Common myeloid progenitor, CD34-positive (primary cell): Measurements from ENCODE around the gene CCDC47. TPM values are rescaled to one million over a fixed set of nuclear protein-coding genes. Genes with fewer than 3 reads are reported as not detected.

ENCODE experiments used
- CTCF ChIA-PET: fragments of 350-600 bp; sonication (Branson Sonifier 250); formaldehyde crosslinking; loops from one replicate; lab custom pipeline; 2021; ENCODE audit warnings: antibody characterized with exemption; lab: Charles Lee
- POLR2A ChIA-PET: fragments of 350-600 bp; sonication (Branson Sonifier 250); formaldehyde crosslinking; loops from one replicate; lab custom pipeline; 2021; ENCODE audit warnings: antibody characterized with exemption; lab: Charles Lee
- DNase-seq, 3 donors: peaks; one replicate each; pipeline versions ENCODE4 v3.0.0 to v3.0.0-alpha.2; 2013
- H3K27ac ChIP-seq, 2 experiments: 1 replicate in 1 of 2; 2 replicates in 1 of 2; pipeline ENCODE4 v1.7.0; 2013; ENCODE audit warnings: inconsistent platforms in 2 of 2, low read length in 2 of 2, mild to moderate bottlenecking in 2 of 2, low read depth in 1 of 2, moderate library complexity in 1 of 2; ENCODE audit not compliant: severe bottlenecking in 2 of 2, insufficient read depth in 1 of 2, poor library complexity in 1 of 2
- H3K27me3 ChIP-seq, 5 experiments: replicated peaks in 2 of 5; 1 replicate in 3 of 5; 2 replicates in 2 of 5; pipeline versions ENCODE4 v1.6.1 to v1.7.0; 2013; ENCODE audit warnings: low read length in 4 of 5, mild to moderate bottlenecking in 2 of 5, moderate library complexity in 2 of 5, inconsistent platforms in 1 of 5; ENCODE audit not compliant: insufficient read depth in 5 of 5, control insufficient read depth in 4 of 5
- H3K36me3 ChIP-seq, 4 experiments: 1 replicate in 2 of 4; 2 replicates in 2 of 4; pipeline versions ENCODE4 v1.6.1 to v1.7.0; 2013; ENCODE audit warnings: low read length in 3 of 4, control low read depth in 1 of 4, mild to moderate bottlenecking in 1 of 4; ENCODE audit not compliant: control insufficient read depth in 4 of 4, insufficient read depth in 4 of 4
- H3K4me1 ChIP-seq, 4 experiments: 1 replicate in 3 of 4; 2 replicates in 1 of 4; pipeline versions ENCODE4 v1.6.1 to v1.7.1; 2013; ENCODE audit warnings: low read length in 3 of 4, mild to moderate bottlenecking in 3 of 4, control low read depth in 1 of 4, inconsistent platforms in 1 of 4, moderate library complexity in 1 of 4; ENCODE audit not compliant: control insufficient read depth in 4 of 4, insufficient read depth in 4 of 4; ENCODE audit errors: control extremely low read depth in 1 of 4
- H3K4me3 ChIP-seq, 7 experiments: 1 replicate in 4 of 7; 2 replicates in 3 of 7; pipeline versions ENCODE4 v1.5.1 to v1.7.0; 2013; ENCODE audit warnings: mild to moderate bottlenecking in 7 of 7, low read length in 6 of 7, moderate library complexity in 6 of 7, inconsistent platforms in 2 of 7, low read depth in 2 of 7, control low read depth in 1 of 7; ENCODE audit not compliant: insufficient read depth in 4 of 7, control insufficient read depth in 1 of 7; ENCODE audit errors: extremely low read depth in 1 of 7
- H3K9me3 ChIP-seq, 5 experiments: 1 replicate in 4 of 5; 2 replicates in 1 of 5; pipeline versions ENCODE4 v1.6.1 to v1.7.1; 2013; ENCODE audit warnings: low read length in 4 of 5, mild to moderate bottlenecking in 2 of 5, inconsistent platforms in 1 of 5, low read depth in 1 of 5, moderate library complexity in 1 of 5; ENCODE audit not compliant: control insufficient read depth in 4 of 5, insufficient read depth in 2 of 5; ENCODE audit errors: control extremely low read depth in 1 of 5
- WGBS: methylation state at CpG from one replicate; pipeline ENCODE4 v1.1.5; 2013; ENCODE audit not compliant: insufficient coverage; 5-methylcytosine and 5-hydroxymethylcytosine counted together
- polyA plus RNA-seq: library from polyadenylated mRNA; unstranded; fragments of 120-200 nt; gene quantifications from one replicate; pipeline ENCODE4 v1.2.1, GENCODE V29; 2013

CCDC47 gene
- 44.6 TPM for polyA plus RNA-seq

DNA sequence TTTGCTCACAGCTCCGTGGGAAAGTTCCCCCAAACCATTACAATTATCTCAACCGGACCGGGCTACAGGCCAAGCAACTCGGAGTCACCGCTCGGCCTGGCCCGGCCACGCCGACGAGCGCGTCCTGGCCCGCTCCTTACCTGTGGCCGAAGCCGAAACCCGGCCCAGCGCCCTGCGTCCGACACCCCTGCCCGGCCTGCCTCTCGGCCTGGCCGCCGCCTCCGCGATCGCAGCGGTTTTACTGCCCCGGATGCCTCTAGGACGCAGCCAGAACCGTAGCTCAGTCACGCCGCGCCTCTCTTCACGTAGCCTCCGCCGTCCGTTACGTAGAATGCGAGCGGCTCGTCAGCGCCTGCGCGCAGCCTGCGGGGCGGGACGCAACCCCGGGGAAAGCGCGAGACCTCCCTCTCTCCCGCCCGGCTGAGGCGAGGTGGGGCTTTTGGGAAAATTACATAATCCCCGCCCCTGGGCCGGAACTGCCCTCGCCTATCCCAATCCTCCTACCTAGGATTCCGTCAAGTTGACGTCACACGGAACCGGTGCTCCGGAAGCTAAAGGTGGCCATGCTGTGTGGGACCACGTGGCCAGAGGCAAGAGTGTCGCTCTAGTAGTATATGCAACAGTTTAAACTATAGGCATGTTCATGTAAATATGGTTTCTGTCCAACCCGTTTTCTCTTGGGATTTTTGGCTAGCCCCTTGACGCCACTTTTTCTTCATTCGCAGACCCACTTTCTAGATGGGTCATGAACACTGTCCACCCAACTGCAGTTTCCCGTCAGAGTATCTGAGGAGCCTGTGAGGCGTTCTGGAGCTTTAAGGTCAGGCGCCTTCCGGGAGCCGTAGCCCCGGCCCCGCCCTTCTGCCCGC, at the start of gene CCDC47:
CCDC47 (minus strand) TSS at position 326 of the 869 bp plus-strand sequence. CDS start 7,422 bp downstream, outside the sequence.
- Histone ChIP-seq H3K9me3 (no peaks in the 10 kb centered on the region), H3K27ac (peak within 1 kb of the TSS; percentile 96 to 98), H3K4me1 (peaks cover 21 to 36% (median 25%) of the 10 kb centered on the region in 4 experiments), H3K27me3 (no peaks in the 10 kb centered on the region), H3K4me3 (peak within 1 kb of the TSS; percentile 84 to 99 (median 98)), H3K36me3 (peaks cover 6 to 15% (median 10%) of the 10 kb centered on the region in 4 experiments)
- peak; percentile 99 to 100 (median 100) for DNase-seq
- WGBS = under 1% methylated on average over 61 of the region's 74 CpGs
- ChIA-PET POLR2A (interaction anchor here (0.6 to 2.7 kb wide), 13 partner anchors 9 to 331 kb away, joined by 3 to 16 read pairs (median 6); partner anchors contain the start of gene LIMD2), CTCF (interaction anchor here (0.9 to 2.8 kb wide), 4 partner anchors 10 to 73 kb away, joined by 3 to 13 read pairs (median 4); no protein-coding TSS in a partner anchor)

- Histone ChIP-seq H3K4me1 (peaks cover 4 to 17% (median 11%) of the 10 kb centered on the region in 4 experiments), H3K36me3 (peaks cover 28 to 80% (median 66%) of the 10 kb centered on the region in 4 experiments), H3K27me3 (no peaks in the 10 kb centered on the region), H3K4me3 (no peak overlapping the region), H3K9me3 (no peaks in the 10 kb centered on the region), H3K27ac (no peak overlapping the region)
- POLR2A ChIA-PET = no interaction called here
- DNase-seq = no peak
- CTCF ChIA-PET = interaction anchor here (2.9 kb wide), 1 partner anchor 11 kb away, joined by 10 read pairs; no protein-coding TSS in a partner anchor
These were observed 49.1 kb upstream of the CCDC47 start for GRCh38 chr17:63822537-63822936.

GRCh38 chr17:63821804-63822203, 48.4 kb upstream of the CCDC47 start:
- ChIA-PET CTCF (interaction anchor here (0.6 to 2.9 kb wide), 5 partner anchors 9 to 66 kb away, joined by 4 to 10 read pairs (median 7); no protein-coding TSS in a partner anchor), POLR2A (no interaction called here)
- WGBS = 96% methylated on average over 5 of the region's 6 CpGs
- Histone ChIP-seq H3K27me3 (no peaks in the 10 kb centered on the region), H3K9me3 (no peaks in the 10 kb centered on the region), H3K36me3 (peaks cover 28 to 87% (median 73%) of the 10 kb centered on the region in 4 experiments), H3K4me3 (no peak overlapping the region), H3K27ac (no peak overlapping the region), H3K4me1 (peaks cover 4 to 17% (median 11%) of the 10 kb centered on the region in 4 experiments)
- DNase-seq = no peak

GRCh38 chr17:63820963-63821561, 47.7 kb upstream of the CCDC47 start:
- no peak for DNase-seq
- Histone ChIP-seq H3K4me1 (peaks cover 2 to 13% (median 5%) of the 10 kb centered on the region in 4 experiments), H3K27ac (no peak overlapping the region), H3K27me3 (no peaks in the 10 kb centered on the region), H3K9me3 (no peaks in the 10 kb centered on the region), H3K36me3 (peaks cover 31 to 95% (median 80%) of the 10 kb centered on the region in 4 experiments), H3K4me3 (no peak overlapping the region)
- WGBS = 94% methylated on average over 9 of the region's 10 CpGs
- POLR2A ChIA-PET = interaction anchor here (0.5 kb wide), 1 partner anchor 9 kb away, joined by 4 read pairs; no protein-coding TSS in a partner anchor
- CTCF ChIA-PET = interaction anchor here (0.9 to 2.9 kb wide), 5 partner anchors 9 to 17 kb away, joined by 4 to 10 read pairs (median 7); no protein-coding TSS in a partner anchor

- H3K27ac ChIP-seq = no peak overlapping the region
- no peaks in the 10 kb centered on the region for H3K9me3 ChIP-seq
- DNase-seq = no peak
- 78% methylated on average over 20 of the region's 21 CpGs for WGBS
- H3K36me3 ChIP-seq = peaks cover 40 to 97% (median 84%) of the 10 kb centered on the region in 4 experiments
- H3K27me3 ChIP-seq = no peaks in the 10 kb centered on the region
- peak overlapping the region in 1 of 7 experiments; percentile 9 for H3K4me3 ChIP-seq
- peaks cover 0 to 8% (median 2%) of the 10 kb centered on the region in 4 experiments for H3K4me1 ChIP-seq
- ChIA-PET POLR2A (interaction anchor here (0.5 kb wide), 1 partner anchor 8 kb away, joined by 4 read pairs; no protein-coding TSS in a partner anchor), CTCF (interaction anchor here (0.9 to 2.9 kb wide), 5 partner anchors 11 to 34 kb away, joined by 4 to 10 read pairs (median 7); no protein-coding TSS in a partner anchor)
These were observed 46.5 kb upstream of the CCDC47 start for GRCh38 chr17:63819585-63820537.

DNA sequence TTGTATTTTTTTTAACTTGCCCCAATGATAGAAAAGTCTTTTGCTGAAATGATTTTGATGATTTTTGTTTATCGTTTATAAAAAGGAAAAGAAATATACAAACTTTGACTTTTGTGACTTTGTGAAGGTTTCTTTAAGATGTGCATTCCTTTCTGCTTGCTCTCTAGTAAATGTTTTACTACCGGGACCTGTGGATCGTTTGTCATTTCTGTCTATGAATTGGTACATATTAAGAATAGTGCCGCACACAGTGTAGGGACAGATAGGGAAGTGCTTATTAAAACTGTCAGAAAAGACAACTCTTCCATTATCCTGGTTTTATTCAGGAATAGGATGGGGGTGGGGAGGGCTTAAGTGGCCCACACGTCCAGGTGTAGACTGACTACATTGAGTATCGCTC, 45.7 kb upstream of the CCDC47 start:
- Histone ChIP-seq H3K4me1 (peaks cover 0 to 8% (median 2%) of the 10 kb centered on the region in 4 experiments), H3K36me3 (peaks cover 37 to 96% (median 80%) of the 10 kb centered on the region in 4 experiments), H3K27me3 (no peaks in the 10 kb centered on the region), H3K4me3 (no peak overlapping the region), H3K9me3 (no peaks in the 10 kb centered on the region), H3K27ac (no peak overlapping the region)
- DNase-seq = no peak
- ChIA-PET POLR2A (no interaction called here), CTCF (interaction anchor here (1.3 to 2.7 kb wide), 2 partner anchors 10 to 12 kb away, joined by 3 to 9 read pairs; no protein-coding TSS in a partner anchor)
- 100% methylated on average over 1 of the region's 6 CpGs for WGBS
